ENCODE data around the gene MPZL2. TPM values are rescaled to one million over a fixed set of nuclear protein-coding genes. Genes with fewer than 3 reads are reported as not detected.

Gene MPZL2
- total and polyA plus RNA-seq, 8 donors: 52.0 to 117 (median 72.6) TPM

DNA sequence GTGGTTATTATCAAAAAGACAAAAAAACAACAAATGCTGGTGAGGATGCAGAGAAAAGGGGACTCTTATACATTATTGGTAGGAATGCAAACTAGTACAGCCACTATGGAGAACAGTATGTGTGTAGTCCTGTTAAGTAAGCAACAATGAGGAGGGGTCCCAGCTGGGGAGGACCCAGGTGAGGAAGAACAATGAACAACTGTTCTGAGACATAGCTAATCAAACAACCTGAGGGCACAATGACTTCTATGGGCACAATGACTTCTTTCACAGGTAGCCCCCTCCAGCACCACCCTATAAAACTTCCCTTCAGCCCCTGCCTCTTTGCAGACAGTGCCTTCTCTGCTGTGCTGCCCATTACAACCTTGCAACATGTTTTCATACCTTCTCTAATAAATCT is 44.9 kb downstream of the MPZL2 start:
- ATAC-seq (no peak), DNase-seq (no peak)
- TF ChIP-seq, protein P1, sequence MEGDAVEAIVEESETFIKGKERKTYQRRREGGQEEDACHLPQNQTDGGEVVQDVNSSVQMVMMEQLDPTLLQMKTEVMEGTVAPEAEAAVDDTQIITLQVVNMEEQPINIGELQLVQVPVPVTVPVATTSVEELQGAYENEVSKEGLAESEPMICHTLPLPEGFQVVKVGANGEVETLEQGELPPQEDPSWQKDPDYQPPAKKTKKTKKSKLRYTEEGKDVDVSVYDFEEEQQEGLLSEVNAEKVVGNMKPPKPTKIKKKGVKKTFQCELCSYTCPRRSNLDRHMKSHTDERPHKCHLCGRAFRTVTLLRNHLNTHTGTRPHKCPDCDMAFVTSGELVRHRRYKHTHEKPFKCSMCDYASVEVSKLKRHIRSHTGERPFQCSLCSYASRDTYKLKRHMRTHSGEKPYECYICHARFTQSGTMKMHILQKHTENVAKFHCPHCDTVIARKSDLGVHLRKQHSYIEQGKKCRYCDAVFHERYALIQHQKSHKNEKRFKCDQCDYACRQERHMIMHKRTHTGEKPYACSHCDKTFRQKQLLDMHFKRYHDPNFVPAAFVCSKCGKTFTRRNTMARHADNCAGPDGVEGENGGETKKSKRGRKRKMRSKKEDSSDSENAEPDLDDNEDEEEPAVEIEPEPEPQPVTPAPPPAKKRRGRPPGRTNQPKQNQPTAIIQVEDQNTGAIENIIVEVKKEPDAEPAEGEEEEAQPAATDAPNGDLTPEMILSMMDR (IDR thresholded peaks at IDR 0.05): no peak
- Histone ChIP-seq H3K27ac (no peak overlapping the region), H3K4me3 (no peak overlapping the region), H3K27me3 (no peaks in the 10 kb centered on the region), H3K36me3 (no peaks in the 10 kb centered on the region), H3K4me1 (peaks cover 0 to 88% of the 10 kb centered on the region in 2 donors), H3K9me3 (no peaks in the 10 kb centered on the region)
- intact Hi-C loops (cut with DNase I): no loop called here

GRCh38 chr11:118217575-118217974 is 46.5 kb downstream of the MPZL2 start:
- no peaks in the 10 kb centered on the region for H3K9me3 ChIP-seq
- TF ChIP-seq, protein P1 (IDR thresholded peaks at IDR 0.05): no peak
- intact Hi-C loops (cut with DNase I): no loop called here
- no peak for DNase-seq
- no peaks in the 10 kb centered on the region for H3K36me3 ChIP-seq
- H3K4me1 ChIP-seq: peaks cover 0 to 94% of the 10 kb centered on the region in 2 donors
- H3K27ac ChIP-seq: peak overlapping the region in 1 of 2 donors; percentile 18
- H3K27me3 ChIP-seq: no peaks in the 10 kb centered on the region
- H3K4me3 ChIP-seq: no peak overlapping the region
- ATAC-seq: no peak

DNA sequence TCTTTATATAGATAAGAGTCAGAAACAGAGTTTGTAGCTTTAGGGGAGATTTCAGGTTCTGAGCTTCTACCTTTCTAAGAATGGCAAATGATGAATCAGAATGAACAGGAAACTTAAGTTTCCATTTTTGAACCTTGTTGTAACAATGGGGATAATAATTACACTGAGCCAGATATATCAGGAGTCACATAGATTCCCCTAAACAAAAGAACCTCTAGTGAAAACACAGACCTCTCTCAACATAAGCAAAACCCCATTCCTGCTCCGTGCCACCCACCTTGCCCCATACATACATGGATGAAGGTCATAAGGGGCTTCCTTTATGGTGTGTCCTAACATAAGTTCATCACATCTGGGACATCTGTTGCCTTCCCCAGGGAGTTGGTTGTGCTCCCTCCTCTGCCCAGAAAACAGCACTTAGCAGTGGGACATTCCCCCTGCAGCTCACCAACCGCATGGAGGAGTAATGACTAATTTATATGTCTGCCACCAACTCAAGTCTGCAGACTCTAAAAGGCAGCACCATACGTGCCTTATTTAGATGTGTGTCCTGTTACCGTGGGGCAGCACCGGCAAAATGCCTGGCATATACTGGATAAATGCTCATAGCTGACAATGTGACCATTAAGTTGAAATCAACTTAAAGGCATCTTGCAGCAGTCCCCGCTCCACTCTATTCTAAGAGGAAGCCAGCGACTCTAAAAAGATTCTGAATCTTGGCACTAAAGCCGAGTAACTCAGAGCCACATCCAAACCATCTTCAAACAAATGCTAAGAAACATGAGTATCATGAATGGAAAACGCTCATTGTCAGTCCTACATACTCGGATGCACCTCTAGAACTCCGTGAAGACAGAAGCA is 47.2 kb downstream of the MPZL2 start:
- ATAC-seq (no peak), DNase-seq (no peak)
- peaks cover 5 to 96% of the 10 kb centered on the region in 2 donors for H3K4me1 ChIP-seq
- H3K4me3 ChIP-seq: no peak overlapping the region
- peak overlapping the region in 1 of 2 donors; percentile 18 for H3K27ac ChIP-seq
- TF ChIP-seq, protein P1 (IDR thresholded peaks at IDR 0.05): no peak
- no peaks in the 10 kb centered on the region for H3K9me3 ChIP-seq
- H3K27me3 ChIP-seq: no peaks in the 10 kb centered on the region
- no peaks in the 10 kb centered on the region for H3K36me3 ChIP-seq
- intact Hi-C loops (cut with DNase I): no loop called here

GRCh38 chr11:118215765-118216164 is 48.3 kb downstream of the MPZL2 start:
- no peak for DNase-seq
- Histone ChIP-seq H3K4me1 (peaks cover 9 to 98% of the 10 kb centered on the region in 2 donors), H3K9me3 (no peaks in the 10 kb centered on the region), H3K4me3 (no peak overlapping the region), H3K27me3 (no peaks in the 10 kb centered on the region), H3K36me3 (no peaks in the 10 kb centered on the region), H3K27ac (peak overlapping the region in 1 of 2 donors; percentile 86)
- intact Hi-C loops (cut with DNase I): no loop called here
- no peak for ATAC-seq
- TF ChIP-seq, protein P1 (IDR thresholded peaks at IDR 0.05): no peak

DNA sequence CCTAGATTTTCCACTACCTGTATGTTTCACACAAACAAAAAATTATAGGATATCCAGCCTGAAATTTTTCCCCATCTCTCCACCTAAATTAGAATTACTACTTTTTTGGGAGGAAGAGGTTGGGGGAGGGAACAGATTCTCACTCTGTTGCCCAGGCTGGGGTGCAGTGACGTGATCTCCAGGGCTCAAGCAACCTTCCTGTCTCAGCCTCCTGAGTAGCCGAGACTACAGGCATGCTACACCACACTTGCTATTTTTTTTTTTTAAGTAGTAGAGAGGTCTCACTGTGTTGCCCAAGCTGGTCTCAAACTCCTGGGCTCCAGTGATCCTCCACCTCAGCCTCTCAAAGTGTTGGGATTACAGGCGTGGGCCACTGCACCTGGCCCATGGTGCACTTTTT is 48.8 kb downstream of the MPZL2 start:
- Histone ChIP-seq H3K27ac (peak overlapping the region in 1 of 2 donors; percentile 86), H3K9me3 (no peaks in the 10 kb centered on the region), H3K27me3 (no peaks in the 10 kb centered on the region), H3K4me3 (no peak overlapping the region), H3K4me1 (peaks cover 10 to 98% of the 10 kb centered on the region in 2 donors), H3K36me3 (no peaks in the 10 kb centered on the region)
- intact Hi-C loops (cut with DNase I): no loop called here
- TF ChIP-seq, protein P1 (IDR thresholded peaks at IDR 0.05): no peak
- no peak for DNase-seq
- no peak for ATAC-seq

Measured in left lung (tissue), 10 donors.